ENCODE data around the gene PDE4D.

DNA sequence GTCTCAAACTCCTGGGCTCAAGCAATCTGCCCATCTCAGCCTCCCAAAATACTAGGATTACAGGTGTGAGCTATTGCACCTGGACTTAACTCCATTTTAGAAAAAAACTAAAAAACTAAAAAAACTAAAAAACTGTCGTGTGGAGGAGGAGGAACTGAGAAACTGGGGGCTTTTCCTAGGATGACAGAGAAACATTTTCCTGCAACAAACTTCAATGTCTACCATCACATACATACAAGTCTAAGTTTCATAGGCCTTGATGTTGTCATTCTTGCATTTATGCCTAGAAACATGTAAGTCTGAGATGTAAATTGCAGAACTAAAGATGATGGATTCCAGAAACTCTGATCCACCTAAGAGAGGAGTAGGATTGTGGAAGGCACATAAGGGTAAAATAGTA lies 753.8 kb downstream of the PDE4D start:
- no peak for TF ChIP-seq POLR2A (IDR thresholded peaks at IDR 0.05; ENCODE audit: low read depth, low read length)
- TF ChIP-seq POLR2AphosphoS5 (IDR thresholded peaks at IDR 0.05; ENCODE audit: low read depth, low read length) = no peak
